ENCODE data around the gene GPR18.

- no peak for TF ChIP-seq CTCF (conservative IDR thresholded peaks at IDR 0.05)
- no peak for TF ChIP-seq EZH2 (IDR thresholded peaks at IDR 0.05; ENCODE audit: low read depth)
These were observed 20.1 kb downstream of the GPR18 start for GRCh38 chr13:99237981-99238662.

All from PC-9 (cell line).